Endometrial microvascular endothelial cells (primary cell): ENCODE results near the gene B3GNT9. TPM values are rescaled to one million over a fixed set of nuclear protein-coding genes. Genes with fewer than 3 reads are reported as not detected.

ENCODE experiments used
- in situ Hi-C: cut with HindIII; loops from 2 replicates; pipeline ENCODE4 v1.10.0; 2017; ENCODE audit warnings: low sequenced_read_pairs, low pct_unique_long_range_greater_than_20kb; ENCODE audit errors: inconsistent ontology term
- total RNA-seq: library from RNA; depleted of rRNA; stranded (reverse); fragments of >200 nt; gene quantifications from one replicate; pipeline ENCODE4 v1.2.3, GENCODE V29; 2015; ENCODE audit errors: inconsistent ontology term

B3GNT9 gene
- total RNA-seq, 1 donor from 2014 or later, result 4.7 TPM

- in situ Hi-C loops, result no loop called here
Measured at GRCh38 chr16:67187175-67187890, 36.5 kb upstream of the B3GNT9 start.

- in situ Hi-C loops, result no loop called here
Measured at GRCh38 chr16:67186550-67186950, 35.8 kb upstream of the B3GNT9 start.

- in situ Hi-C loops, result no loop called here
Measured at GRCh38 chr16:67185651-67186134, 34.9 kb upstream of the B3GNT9 start.

GRCh38 chr16:67184995-67185650 lies 34.3 kb upstream of the B3GNT9 start:
- in situ Hi-C loops, result no loop called here

- in situ Hi-C loops, result no loop called here
Measured at GRCh38 chr16:67184453-67184994, 33.7 kb upstream of the B3GNT9 start.

- in situ Hi-C loops, result no loop called here
Measured at GRCh38 chr16:67183627-67184452, 33.0 kb upstream of the B3GNT9 start, which contains the start of gene MATCAP1. Gene MATCAP1 (minus strand): TSS chr16:67183963. CDS start chr16:67180610, 3,353 bp downstream.

- in situ Hi-C loops, result no loop called here
Measured at GRCh38 chr16:67183284-67183626, 32.5 kb upstream of the B3GNT9 start.

GRCh38 chr16:67182288-67182687 lies 31.5 kb upstream of the B3GNT9 start:
- in situ Hi-C loops, result no loop called here

GRCh38 chr16:67181346-67181745 lies 30.5 kb upstream of the B3GNT9 start:
- in situ Hi-C loops, result no loop called here

GRCh38 chr16:67180166-67180565 lies 29.4 kb upstream of the B3GNT9 start:
- in situ Hi-C loops, result no loop called here

GRCh38 chr16:67179421-67180080 lies 28.8 kb upstream of the B3GNT9 start:
- in situ Hi-C loops, result no loop called here

GRCh38 chr16:67177743-67178699 lies 27.2 kb upstream of the B3GNT9 start:
- in situ Hi-C loops, result no loop called here

GRCh38 chr16:67176662-67177061 lies 25.9 kb upstream of the B3GNT9 start:
- in situ Hi-C loops, result no loop called here

- in situ Hi-C loops, result no loop called here
Measured at GRCh38 chr16:67174706-67175231, 24.0 kb upstream of the B3GNT9 start.

GRCh38 chr16:67173808-67174705 lies 23.3 kb upstream of the B3GNT9 start:
- in situ Hi-C loops, result no loop called here

GRCh38 chr16:67173323-67173722 lies 22.5 kb upstream of the B3GNT9 start:
- in situ Hi-C loops, result no loop called here
